ENCODE results near the gene HTT. TPM values are rescaled to one million over a fixed set of nuclear protein-coding genes. Genes with fewer than 3 reads are reported as not detected.

HTT gene
- total and polyA plus RNA-seq, 2 of the 8 experiments (the other 6 are each of a cell fraction or from before 2014, with no cell fraction given): 24.0 to 71.0 TPM

DNA sequence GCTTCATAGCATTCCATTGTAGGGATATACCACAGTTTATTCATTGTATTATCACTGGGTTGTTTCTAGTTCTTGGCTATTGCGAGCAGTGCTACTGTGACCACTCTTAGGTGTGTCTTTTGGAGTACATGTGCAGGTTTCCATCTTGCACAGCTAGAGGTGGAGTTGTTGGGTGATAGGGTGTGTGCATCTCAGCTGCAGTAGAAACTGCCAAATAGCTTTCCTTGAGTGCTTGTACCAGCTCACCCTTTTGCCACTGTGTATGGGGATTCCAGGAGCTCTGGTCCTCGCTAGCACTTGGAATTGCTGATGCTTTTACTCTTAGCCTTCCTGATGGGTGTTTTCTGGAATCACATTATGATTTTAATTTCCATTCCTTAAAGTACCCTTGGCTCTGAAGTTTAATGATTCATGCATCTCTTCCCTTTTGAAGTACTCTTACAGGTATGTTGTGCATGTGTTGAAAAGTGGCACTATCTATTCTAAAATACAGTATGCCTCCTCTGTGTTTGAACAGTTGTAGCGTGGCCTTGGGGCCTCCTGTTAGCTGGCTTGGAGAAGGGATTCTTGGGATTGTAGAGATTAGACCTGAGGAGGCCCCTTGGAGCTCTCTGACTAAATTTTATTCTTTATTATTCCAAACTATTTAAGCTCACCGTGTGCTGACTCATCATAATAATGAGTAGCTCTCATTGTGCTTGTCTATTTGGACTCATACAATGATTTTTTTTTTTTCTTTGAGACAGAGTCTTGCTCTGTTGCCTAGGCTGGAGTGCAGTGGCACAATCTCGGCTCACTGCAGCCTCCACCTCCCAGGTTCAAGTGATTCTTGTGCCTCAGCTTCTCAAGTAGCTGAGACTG, 38.4 kb downstream of the HTT start:
- CTCF ChIA-PET (ENCODE audit: partially characterized antibody): interaction anchor here (0.6 to 1.0 kb wide), 5 partner anchors 40 to 86 kb away, joined by 3 to 4 read pairs (median 3); no protein-coding TSS in a partner anchor
- no peaks in the 10 kb centered on the region for H3K4me1 ChIP-seq (replicated peaks in 1 of 4; ENCODE audit: control insufficient read depth in 3 of 4, insufficient read depth in 4 of 4, low read length in 3 of 4)

More for the DNA sequence above, 38.4 kb downstream of the HTT start:
- WGBS, 2 experiments (ENCODE audit: extremely low coverage in 1 of 2, insufficient coverage in 1 of 2, insufficient read length in 1 of 2, insufficient replicate concordance in 2 of 2, low coverage in 1 of 2, low lambda C conversion rate in 2 of 2, missing lambda C conversion rate in 1 of 2): 94% methylated on average over 5 of the region's 5 CpGs; no CpG with 5 or more reads in 1 of the 2 experiments
- no peak overlapping the region for H2AFZ ChIP-seq (ENCODE audit: low read length)
- no peak overlapping the region for H2BK5ac ChIP-seq (ENCODE audit: low read depth, low read length)
- H3K79me1 ChIP-seq (ENCODE audit: low read depth, low read length): no peaks in the 10 kb centered on the region
- H3K27ac ChIP-seq (ENCODE audit: low read depth, low read length): no peak overlapping the region
- no peak overlapping the region for H3K4me2 ChIP-seq (ENCODE audit: insufficient read depth in 1 of 2, low read depth in 2 of 2, low read length in 2 of 2)
- no peaks in the 10 kb centered on the region for H3K79me2 ChIP-seq (ENCODE audit: control insufficient read depth in 1 of 2, insufficient read depth in 2 of 2, low read length in 2 of 2)
- H3K4me3 ChIP-seq (ENCODE audit: extremely low read depth in 1 of 4, insufficient read depth in 2 of 4, low read depth in 3 of 4, low read length in 4 of 4): no peak overlapping the region
- H3K9ac ChIP-seq (replicated peaks in 1 of 4; ENCODE audit: extremely low read depth in 1 of 4, low read depth in 3 of 4, low read length in 3 of 4): no peak overlapping the region
- no peak overlapping the region for H3K56ac ChIP-seq (replicated peaks; ENCODE audit: insufficient read length, low read depth, low read length)
- no peaks in the 10 kb centered on the region for H3K23me2 ChIP-seq (ENCODE audit: low read depth, low read length)
- H3K23ac ChIP-seq (ENCODE audit: insufficient read length): no peak overlapping the region
- H2BK20ac ChIP-seq (ENCODE audit: low read length): no peak overlapping the region
- H2BK15ac ChIP-seq (ENCODE audit: low read length): no peak overlapping the region
- TF ChIP-seq, protein P1, sequence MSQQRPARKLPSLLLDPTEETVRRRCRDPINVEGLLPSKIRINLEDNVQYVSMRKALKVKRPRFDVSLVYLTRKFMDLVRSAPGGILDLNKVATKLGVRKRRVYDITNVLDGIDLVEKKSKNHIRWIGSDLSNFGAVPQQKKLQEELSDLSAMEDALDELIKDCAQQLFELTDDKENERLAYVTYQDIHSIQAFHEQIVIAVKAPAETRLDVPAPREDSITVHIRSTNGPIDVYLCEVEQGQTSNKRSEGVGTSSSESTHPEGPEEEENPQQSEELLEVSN (IDR thresholded peaks at IDR 0.05): no peak
- TF ChIP-seq, protein P2, sequence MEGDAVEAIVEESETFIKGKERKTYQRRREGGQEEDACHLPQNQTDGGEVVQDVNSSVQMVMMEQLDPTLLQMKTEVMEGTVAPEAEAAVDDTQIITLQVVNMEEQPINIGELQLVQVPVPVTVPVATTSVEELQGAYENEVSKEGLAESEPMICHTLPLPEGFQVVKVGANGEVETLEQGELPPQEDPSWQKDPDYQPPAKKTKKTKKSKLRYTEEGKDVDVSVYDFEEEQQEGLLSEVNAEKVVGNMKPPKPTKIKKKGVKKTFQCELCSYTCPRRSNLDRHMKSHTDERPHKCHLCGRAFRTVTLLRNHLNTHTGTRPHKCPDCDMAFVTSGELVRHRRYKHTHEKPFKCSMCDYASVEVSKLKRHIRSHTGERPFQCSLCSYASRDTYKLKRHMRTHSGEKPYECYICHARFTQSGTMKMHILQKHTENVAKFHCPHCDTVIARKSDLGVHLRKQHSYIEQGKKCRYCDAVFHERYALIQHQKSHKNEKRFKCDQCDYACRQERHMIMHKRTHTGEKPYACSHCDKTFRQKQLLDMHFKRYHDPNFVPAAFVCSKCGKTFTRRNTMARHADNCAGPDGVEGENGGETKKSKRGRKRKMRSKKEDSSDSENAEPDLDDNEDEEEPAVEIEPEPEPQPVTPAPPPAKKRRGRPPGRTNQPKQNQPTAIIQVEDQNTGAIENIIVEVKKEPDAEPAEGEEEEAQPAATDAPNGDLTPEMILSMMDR (IDR thresholded peaks at IDR 0.05; ENCODE audit: control extremely low read depth in 1 of 3, insufficient read depth in 1 of 3, low read depth in 1 of 3, low read length in 3 of 3): no peak
- TF ChIP-seq SIX5 (IDR thresholded peaks at IDR 0.05; ENCODE audit: low read depth, low read length): no peak
- TF ChIP-seq RFX5 (IDR thresholded peaks at IDR 0.05; ENCODE audit: borderline replicate concordance, low read depth, low read length): no peak
- peak; percentile 16; the same call in 1 of the 2 replicates for TF ChIP-seq MAFK (IDR thresholded peaks at IDR 0.05; ENCODE audit: low read depth, low read length)
- H2BK12ac ChIP-seq (ENCODE audit: low read depth, low read length): no peak overlapping the region
- H3K14ac ChIP-seq (ENCODE audit: insufficient read length): no peak overlapping the region
- POLR2A ChIA-PET (ENCODE audit: partially characterized antibody): no interaction called here
- no peak overlapping the region for H2AK5ac ChIP-seq (ENCODE audit: low read depth, low read length)
- H3K4ac ChIP-seq (replicated peaks; ENCODE audit: insufficient read length, low read depth, low read length): no peak overlapping the region
- no peak overlapping the region for H2BK120ac ChIP-seq (replicated peaks; ENCODE audit: low read depth, low read length)
- DNase-seq (ENCODE audit: low read depth in 1 of 2, low spot score in 2 of 2): no peak
- H3K27me3 ChIP-seq (replicated peaks in 1 of 4; ENCODE audit: control insufficient read depth in 3 of 4, extremely low read depth in 1 of 4, insufficient read depth in 3 of 4, low read length in 3 of 4): no peaks in the 10 kb centered on the region
- H3K9me3 ChIP-seq (ENCODE audit: insufficient read depth in 2 of 2, low read depth in 1 of 2, low read length in 1 of 2): no peaks in the 10 kb centered on the region; a peak in 1 of 4 replicates
- no peak for FAIRE-seq
- H4K20me1 ChIP-seq (replicated peaks in 1 of 2; ENCODE audit: control insufficient read depth in 1 of 2, insufficient read depth in 2 of 2, low read length in 2 of 2): peaks cover 0 to 9% of the 10 kb centered on the region in 2 experiments
- no peak overlapping the region for H4K5ac ChIP-seq (ENCODE audit: insufficient read length, low read depth, low read length)
- no peak overlapping the region for H4K91ac ChIP-seq (replicated peaks; ENCODE audit: insufficient read length, low read length)
- no peak overlapping the region for H4K8ac ChIP-seq (ENCODE audit: extremely low read depth, insufficient read depth, low read length)
- H3K36me3 ChIP-seq (ENCODE audit: control insufficient read depth in 2 of 4, insufficient read depth in 4 of 4, low read length in 3 of 4): peaks cover 23 to 59% (median 44%) of the 10 kb centered on the region in 4 experiments
- no peak overlapping the region for H3K18ac ChIP-seq (ENCODE audit: extremely low read depth, low read length)
